Mesendoderm (in vitro differentiated cells): Measurements from ENCODE around the gene FAM168A.

Experiments used
- DNase-seq: peaks from one replicate; pipeline ENCODE4 v3.0.0; 2013
- H2AK5ac ChIP-seq: 2 replicates; pipeline ENCODE4 v1.6.1; 2013; ENCODE audit warnings: low read length, inconsistent platforms
- H2BK120ac ChIP-seq: 2 replicates; pipeline ENCODE4 v1.6.1; 2013; ENCODE audit warnings: low read depth, mild to moderate bottlenecking, low read length, moderate library complexity, mixed read lengths
- H2BK15ac ChIP-seq: replicated peaks from 2 replicates; pipeline ENCODE4 v1.6.1; 2013; ENCODE audit warnings: low read depth, mild to moderate bottlenecking, moderate library complexity
- H2BK5ac ChIP-seq: 2 replicates; pipeline ENCODE4 v1.6.1; 2013; ENCODE audit warnings: low read length, inconsistent platforms
- H3K18ac ChIP-seq: 2 replicates; pipeline ENCODE4 v1.6.1; 2013; ENCODE audit warnings: mild to moderate bottlenecking, low read length, mixed read lengths
- H3K23ac ChIP-seq: one replicate; pipeline ENCODE4 v1.6.1; 2013; ENCODE audit warnings: low read length
- H3K27ac ChIP-seq: 2 replicates; pipeline ENCODE4 v1.5.1; 2013; ENCODE audit warnings: low read depth, mild to moderate bottlenecking, inconsistent platforms, low read length, moderate library complexity
- H3K27me3 ChIP-seq: 2 replicates; pipeline ENCODE4 v1.6.1; 2013; ENCODE audit warnings: low read length, control low read depth, mild to moderate bottlenecking, inconsistent platforms; ENCODE audit not compliant: insufficient read depth, poor library complexity
- H3K36me3 ChIP-seq: 2 replicates; pipeline ENCODE4 v1.6.1; 2013; ENCODE audit warnings: low read length, inconsistent platforms; ENCODE audit not compliant: control insufficient read depth, insufficient read depth
- H3K4ac ChIP-seq: one replicate; pipeline ENCODE4 v1.6.1; 2013; ENCODE audit warnings: low read depth, mild to moderate bottlenecking, low read length, moderate library complexity
- H3K4me1 ChIP-seq: 2 replicates; pipeline ENCODE4 v1.6.1; 2013; ENCODE audit warnings: low read depth, low read length, inconsistent platforms; ENCODE audit not compliant: control insufficient read depth
- H3K4me2 ChIP-seq: 2 replicates; pipeline ENCODE4 v1.6.1; 2013; ENCODE audit warnings: low read length
- H3K4me3 ChIP-seq: 2 replicates; pipeline ENCODE4 v1.5.1; 2013; ENCODE audit warnings: mild to moderate bottlenecking, low read length
- H3K56ac ChIP-seq: one replicate; pipeline ENCODE4 v1.6.1; 2013; ENCODE audit warnings: low read length
- H3K79me1 ChIP-seq: 2 replicates; pipeline ENCODE4 v1.6.1; 2013; ENCODE audit warnings: low read length, inconsistent platforms
- H3K79me2 ChIP-seq: 2 replicates; pipeline ENCODE4 v1.6.1; 2013; ENCODE audit warnings: mild to moderate bottlenecking, low read length; ENCODE audit not compliant: control insufficient read depth, insufficient read depth
- H3K9ac ChIP-seq: 2 replicates; pipeline ENCODE4 v1.6.1; 2013; ENCODE audit warnings: low read length, inconsistent platforms
- H4K5ac ChIP-seq: one replicate; pipeline ENCODE4 v1.6.1; 2013; ENCODE audit warnings: low read length
- H4K8ac ChIP-seq: one replicate; pipeline ENCODE4 v1.6.1; 2013; ENCODE audit warnings: low read depth, mild to moderate bottlenecking, control low read depth, low read length, moderate library complexity
- WGBS: extraction: QIAGEN DNeasy Blood & Tissue Kit; methylation state at CpG from one replicate; pipeline ENCODE4 v1.1.7; 2013; ENCODE audit warnings: low lambda C conversion rate, missing lambda C conversion rate; ENCODE audit not compliant: insufficient coverage; ENCODE audit errors: extremely low coverage; 5-methylcytosine and 5-hydroxymethylcytosine counted together

FAM168A gene

GRCh38 chr11:73521621-73522020 is 76.3 kb downstream of the FAM168A start:
- Histone ChIP-seq H3K27ac (no peak overlapping the region), H3K79me2 (no peaks in the 10 kb centered on the region), H3K18ac (no peak overlapping the region), H3K9ac (no peak overlapping the region), H2BK15ac (no peak overlapping the region), H3K4me1 (no peaks in the 10 kb centered on the region), H2AK5ac (no peak overlapping the region), H4K5ac (no peak overlapping the region), H3K27me3 (no peaks in the 10 kb centered on the region), H3K23ac (no peak overlapping the region), H3K79me1 (no peaks in the 10 kb centered on the region), H3K4me2 (no peak overlapping the region), H3K36me3 (no peaks in the 10 kb centered on the region), H3K4me3 (no peak overlapping the region), H4K8ac (no peak overlapping the region), H3K56ac (no peak overlapping the region), H2BK120ac (no peak overlapping the region), H3K4ac (no peak overlapping the region), H2BK5ac (no peak overlapping the region)
- peak; percentile 10 for DNase-seq
- no CpG with 5 or more reads among the region's 1 CpG for WGBS

DNA sequence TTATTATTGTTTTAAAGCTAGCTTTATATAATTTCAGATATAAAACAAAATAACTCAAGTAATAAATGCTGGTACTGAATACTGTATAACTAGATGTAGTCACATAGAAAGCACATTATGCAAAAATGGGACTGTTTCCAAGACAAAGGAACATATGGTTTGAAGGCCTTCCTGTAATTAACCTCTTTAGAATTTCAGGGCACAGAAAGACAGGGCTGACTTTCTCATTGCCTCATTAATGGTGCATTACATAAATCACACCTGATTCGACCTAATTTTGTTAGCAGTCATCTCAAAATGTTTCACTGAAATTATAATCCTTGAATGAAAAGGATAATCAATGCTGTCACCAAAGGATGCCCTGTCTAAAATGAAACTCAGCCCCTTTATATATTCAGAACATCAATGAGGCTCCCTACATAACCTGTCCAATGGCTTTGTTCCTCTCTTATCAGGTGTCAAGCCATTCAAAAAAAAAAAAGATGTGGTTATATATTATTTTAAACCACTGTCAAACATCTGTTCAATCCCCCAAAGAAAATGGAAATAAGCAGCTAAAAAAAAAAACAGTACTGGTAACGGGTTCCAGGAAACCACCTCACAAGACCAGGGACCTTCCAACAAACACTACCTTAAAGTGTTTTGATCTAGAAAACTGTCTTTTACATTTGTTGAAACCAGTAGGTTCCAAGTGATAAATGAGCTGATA is 77.4 kb downstream of the FAM168A start:
- no CpG with 5 or more reads among the region's 2 CpGs for WGBS
- Histone ChIP-seq H4K8ac (no peak overlapping the region), H3K36me3 (no peaks in the 10 kb centered on the region), H4K5ac (no peak overlapping the region), H3K4me2 (no peak overlapping the region), H3K4me3 (no peak overlapping the region), H2AK5ac (no peak overlapping the region), H3K4me1 (no peaks in the 10 kb centered on the region), H3K23ac (no peak overlapping the region), H3K56ac (no peak overlapping the region), H2BK5ac (no peak overlapping the region), H2BK15ac (no peak overlapping the region), H3K18ac (no peak overlapping the region), H3K4ac (no peak overlapping the region), H2BK120ac (no peak overlapping the region), H3K27me3 (no peaks in the 10 kb centered on the region), H3K9ac (no peak overlapping the region), H3K27ac (no peak overlapping the region), H3K79me1 (no peaks in the 10 kb centered on the region), H3K79me2 (no peaks in the 10 kb centered on the region)
- no peak for DNase-seq

DNA sequence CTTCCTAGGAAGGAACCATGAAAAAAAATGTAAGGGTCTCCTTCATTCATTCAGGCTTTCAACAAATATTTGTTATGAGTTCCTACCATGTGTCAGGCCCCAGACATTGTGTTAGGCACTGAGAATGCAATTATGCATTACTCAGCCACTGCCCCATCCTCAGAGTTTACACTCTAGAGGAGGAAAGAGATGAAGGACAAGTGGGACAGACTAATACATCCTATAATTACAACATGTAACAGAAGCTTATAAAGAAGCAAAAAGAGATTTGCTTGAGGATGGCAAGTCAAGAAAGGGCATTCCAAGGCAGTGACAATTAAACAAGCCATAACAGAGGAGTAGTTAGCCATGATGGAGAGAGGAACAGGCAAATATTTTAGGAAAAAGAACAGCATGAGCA is 78.6 kb downstream of the FAM168A start:
- Histone ChIP-seq H3K79me1 (no peaks in the 10 kb centered on the region), H3K36me3 (no peaks in the 10 kb centered on the region), H3K4ac (no peak overlapping the region), H2BK120ac (no peak overlapping the region), H3K27ac (no peak overlapping the region), H3K18ac (no peak overlapping the region), H2BK15ac (no peak overlapping the region), H3K9ac (no peak overlapping the region), H3K4me3 (no peak overlapping the region), H3K27me3 (no peaks in the 10 kb centered on the region), H3K4me1 (no peaks in the 10 kb centered on the region), H3K23ac (no peak overlapping the region), H3K56ac (no peak overlapping the region), H3K4me2 (no peak overlapping the region), H3K79me2 (no peaks in the 10 kb centered on the region), H4K5ac (no peak overlapping the region), H2BK5ac (no peak overlapping the region), H4K8ac (no peak overlapping the region), H2AK5ac (no peak overlapping the region)
- DNase-seq = no peak

DNA sequence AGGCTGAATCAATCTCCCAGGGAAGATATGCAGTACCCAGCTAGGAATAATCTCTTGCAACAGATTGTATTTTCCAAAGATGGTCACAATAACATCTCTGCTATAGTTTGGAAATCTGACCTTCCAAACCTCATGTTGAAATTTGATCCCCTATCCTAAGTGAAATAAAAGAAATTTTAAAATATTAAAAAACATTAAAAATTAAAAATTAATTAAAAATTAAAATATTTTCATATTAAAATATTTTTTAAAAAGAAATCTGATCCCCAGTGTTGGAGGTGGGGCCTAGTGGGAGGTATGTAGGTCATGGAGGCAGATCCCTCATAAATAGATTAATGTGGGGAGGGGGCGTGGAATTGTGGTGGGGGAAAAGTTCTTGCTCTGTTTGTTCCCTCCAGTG is 79.7 kb downstream of the FAM168A start:
- Histone ChIP-seq H3K27ac (no peak overlapping the region), H3K18ac (no peak overlapping the region), H3K56ac (no peak overlapping the region), H2BK5ac (no peak overlapping the region), H4K5ac (no peak overlapping the region), H3K79me2 (no peaks in the 10 kb centered on the region), H3K4me2 (no peak overlapping the region), H4K8ac (no peak overlapping the region), H2BK120ac (no peak overlapping the region), H3K23ac (no peak overlapping the region), H3K4me3 (no peak overlapping the region), H3K4me1 (no peaks in the 10 kb centered on the region), H3K4ac (no peak overlapping the region), H2AK5ac (no peak overlapping the region), H3K79me1 (no peaks in the 10 kb centered on the region), H3K36me3 (no peaks in the 10 kb centered on the region), H3K9ac (no peak overlapping the region), H2BK15ac (no peak overlapping the region), H3K27me3 (no peaks in the 10 kb centered on the region)
- no CpG with 5 or more reads among the region's 1 CpG for WGBS
- DNase-seq = no peak

- H3K4me3 ChIP-seq = no peak overlapping the region
- H3K79me1 ChIP-seq = no peaks in the 10 kb centered on the region
- H3K4ac ChIP-seq = no peak overlapping the region
- H3K9ac ChIP-seq = no peak overlapping the region
- no peaks in the 10 kb centered on the region for H3K36me3 ChIP-seq
- H2AK5ac ChIP-seq = no peak overlapping the region
- no peak overlapping the region for H4K8ac ChIP-seq
- no peak overlapping the region for H3K56ac ChIP-seq
- H2BK120ac ChIP-seq = no peak overlapping the region
- H3K23ac ChIP-seq = no peak overlapping the region
- H3K18ac ChIP-seq = no peak overlapping the region
- DNase-seq = no peak
- H3K4me1 ChIP-seq = no peaks in the 10 kb centered on the region
- no peak overlapping the region for H3K4me2 ChIP-seq
- no peaks in the 10 kb centered on the region for H3K79me2 ChIP-seq
- H4K5ac ChIP-seq = no peak overlapping the region
- no peak overlapping the region for H2BK5ac ChIP-seq
- no peak overlapping the region for H2BK15ac ChIP-seq
- no peaks in the 10 kb centered on the region for H3K27me3 ChIP-seq
- H3K27ac ChIP-seq = no peak overlapping the region
Measured at GRCh38 chr11:73516080-73516479, 81.8 kb downstream of the FAM168A start.

GRCh38 chr11:73513707-73514106 is 84.2 kb downstream of the FAM168A start:
- H2AK5ac ChIP-seq = no peak overlapping the region
- H3K4me1 ChIP-seq = no peaks in the 10 kb centered on the region
- H3K79me1 ChIP-seq = no peaks in the 10 kb centered on the region
- no peak overlapping the region for H3K4me2 ChIP-seq
- H3K27ac ChIP-seq = no peak overlapping the region
- no peak overlapping the region for H2BK5ac ChIP-seq
- H3K56ac ChIP-seq = no peak overlapping the region
- no peak overlapping the region for H2BK120ac ChIP-seq
- H3K4me3 ChIP-seq = no peak overlapping the region
- WGBS = no CpG with 5 or more reads among the region's 2 CpGs
- H4K5ac ChIP-seq = no peak overlapping the region
- no peak overlapping the region for H3K23ac ChIP-seq
- H3K79me2 ChIP-seq = no peaks in the 10 kb centered on the region
- no peak overlapping the region for H3K9ac ChIP-seq
- no peak overlapping the region for H3K18ac ChIP-seq
- no peak for DNase-seq
- H2BK15ac ChIP-seq = no peak overlapping the region
- H3K36me3 ChIP-seq = no peaks in the 10 kb centered on the region
- no peak overlapping the region for H3K4ac ChIP-seq
- H4K8ac ChIP-seq = no peak overlapping the region
- H3K27me3 ChIP-seq = no peaks in the 10 kb centered on the region
